ENCODE results near the gene SUGCT.

SUGCT gene

DNA sequence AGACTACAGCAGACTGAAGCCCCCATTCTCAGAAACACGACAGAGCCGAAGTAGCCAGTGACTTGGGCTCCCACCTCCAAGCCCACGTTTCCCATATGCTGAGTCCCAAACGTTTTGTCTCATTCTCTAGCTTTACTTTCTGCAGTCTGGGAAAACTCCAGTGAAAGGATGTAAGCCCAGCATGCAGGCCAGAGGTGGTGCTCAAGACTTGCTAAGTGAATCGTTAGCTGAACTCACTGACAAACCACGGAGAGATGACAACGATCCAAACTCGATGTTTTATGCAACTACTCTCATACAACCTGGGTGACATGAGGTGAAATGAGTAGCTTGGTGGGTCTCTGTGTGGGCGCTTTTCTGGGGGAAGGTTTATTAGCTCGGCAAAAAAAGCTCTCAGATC, 731.8 kb downstream of the SUGCT start:
- no peak for DNase-seq (ENCODE audit: low read depth in 2 of 2)

DNA sequence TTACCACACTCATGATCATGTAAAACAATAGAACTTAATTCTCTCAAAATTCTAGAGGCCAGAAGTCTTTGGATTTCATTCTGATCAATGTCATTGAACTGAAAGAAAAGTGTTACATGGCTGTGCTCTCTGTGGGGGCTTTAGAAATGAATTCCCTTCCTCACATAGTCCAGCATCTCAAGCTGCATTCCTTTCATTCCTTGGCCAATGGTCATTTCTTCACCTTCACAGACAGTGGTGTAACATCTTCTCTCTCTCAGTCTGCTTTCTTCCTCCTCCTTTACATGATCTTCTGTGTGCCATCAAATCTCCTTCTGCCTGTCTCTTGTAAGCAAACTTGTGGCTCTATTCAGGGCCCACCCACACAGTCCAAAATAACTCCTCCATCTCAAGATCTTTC, 735.3 kb downstream of the SUGCT start:
- DNase-seq (ENCODE audit: low read depth in 2 of 2): no peak

DNA sequence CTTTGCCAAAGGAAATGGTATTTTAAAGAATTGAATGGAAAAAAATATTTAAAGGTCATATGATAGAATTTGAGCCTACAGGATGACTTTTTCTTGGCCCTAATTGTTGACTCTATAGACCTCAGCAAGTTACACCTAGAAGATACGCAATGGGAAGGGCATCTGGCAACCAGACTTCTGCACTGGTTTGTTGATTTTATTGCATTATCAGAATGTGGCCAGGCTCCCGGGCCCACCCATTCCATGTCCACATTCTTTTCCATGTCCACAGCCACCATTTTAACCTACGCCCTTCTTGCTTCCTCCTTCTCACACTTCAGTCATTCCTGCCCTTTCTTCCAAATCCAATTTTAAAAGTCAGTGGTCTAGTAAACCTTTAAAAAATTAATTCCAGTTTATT, 738.4 kb downstream of the SUGCT start:
- DNase-seq (ENCODE audit: low read depth in 2 of 2): no peak

- no peak for DNase-seq (ENCODE audit: low read depth in 2 of 2)
These were observed 740.0 kb downstream of the SUGCT start for GRCh38 chr7:40874756-40875155.

DNA sequence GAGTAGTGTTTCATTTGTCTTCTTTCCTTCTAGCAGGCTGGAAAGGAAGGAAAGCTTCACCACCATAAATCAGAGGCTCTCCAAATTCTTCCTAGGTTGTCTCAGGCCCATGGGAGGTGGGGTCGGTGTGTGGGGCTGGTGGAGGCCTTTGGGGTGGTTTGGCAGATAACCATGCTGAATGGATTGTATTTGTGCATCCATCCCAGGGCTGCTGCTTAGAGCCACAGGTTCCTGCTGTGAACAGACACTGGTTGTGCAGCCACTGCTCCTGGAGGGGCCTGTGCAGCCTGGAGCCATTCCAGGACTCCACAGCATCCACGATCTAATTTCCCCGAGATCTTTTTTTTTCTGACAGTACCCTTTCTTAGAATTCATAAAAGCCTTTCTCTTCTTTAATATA, 741.8 kb downstream of the SUGCT start:
- DNase-seq (ENCODE audit: low read depth in 2 of 2): no peak

- DNase-seq (ENCODE audit: low read depth in 2 of 2): no peak
These were observed 745.2 kb downstream of the SUGCT start for GRCh38 chr7:40879941-40880543.

- DNase-seq (ENCODE audit: low read depth in 2 of 2): no peak
These were observed 745.8 kb downstream of the SUGCT start for GRCh38 chr7:40880581-40880980.

DNA sequence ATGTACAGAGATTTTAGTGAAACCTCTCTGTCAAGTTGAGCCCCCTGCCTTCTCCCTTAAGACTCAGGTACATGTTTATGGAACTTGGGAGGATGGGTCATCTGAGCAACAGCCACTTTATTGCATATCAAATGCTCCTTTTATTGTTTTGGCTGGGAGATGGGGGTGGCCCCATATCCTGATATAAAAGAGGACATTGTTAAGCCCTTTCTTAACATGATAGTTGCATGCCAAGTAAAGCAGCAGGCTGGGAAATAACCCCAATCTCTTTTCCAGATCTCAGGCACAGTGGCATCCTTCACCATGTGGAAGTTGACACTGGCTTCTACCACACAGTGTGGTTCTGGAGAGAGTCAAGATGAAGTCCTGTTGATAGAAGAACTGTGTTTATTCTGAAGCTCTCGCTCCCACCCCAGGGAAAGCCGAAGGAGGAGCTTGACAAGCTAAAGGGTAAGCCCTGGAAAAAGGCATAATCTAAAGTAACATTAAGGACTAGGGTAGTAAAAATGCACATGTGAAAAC, 746.7 kb downstream of the SUGCT start:
- no peak for DNase-seq (ENCODE audit: low read depth in 2 of 2)

DNA sequence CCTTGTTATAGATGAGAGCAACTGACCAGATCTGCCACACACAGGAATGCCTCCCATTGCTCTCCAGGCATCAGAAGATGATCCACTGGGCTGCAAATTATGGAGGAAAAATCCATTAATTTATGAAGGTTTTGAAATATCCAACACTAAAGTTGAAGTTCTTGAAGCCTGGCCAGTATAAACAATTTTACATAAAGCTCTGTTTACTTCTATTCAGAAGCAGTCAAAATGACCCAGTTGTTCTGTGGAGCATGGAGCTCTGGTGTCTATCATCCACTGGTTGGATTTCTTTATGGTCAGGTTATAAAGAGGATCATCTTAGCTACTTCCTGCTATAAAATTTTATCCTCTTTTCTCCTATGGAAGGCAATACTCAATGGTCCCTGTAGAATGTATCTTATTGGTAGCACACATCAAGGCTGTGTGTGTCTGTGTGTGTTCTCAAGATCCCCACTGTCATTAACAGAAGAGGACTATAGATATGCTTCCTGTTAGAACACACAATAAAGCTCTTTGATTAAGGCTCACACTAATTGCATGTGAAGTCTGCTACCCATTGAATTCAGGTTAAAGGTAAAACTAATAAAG, 747.4 kb downstream of the SUGCT start:
- DNase-seq (ENCODE audit: low read depth in 2 of 2): no peak

GRCh38 chr7:40883826-40884225, 749.0 kb downstream of the SUGCT start:
- no peak for DNase-seq (ENCODE audit: low read depth in 2 of 2)

DNA sequence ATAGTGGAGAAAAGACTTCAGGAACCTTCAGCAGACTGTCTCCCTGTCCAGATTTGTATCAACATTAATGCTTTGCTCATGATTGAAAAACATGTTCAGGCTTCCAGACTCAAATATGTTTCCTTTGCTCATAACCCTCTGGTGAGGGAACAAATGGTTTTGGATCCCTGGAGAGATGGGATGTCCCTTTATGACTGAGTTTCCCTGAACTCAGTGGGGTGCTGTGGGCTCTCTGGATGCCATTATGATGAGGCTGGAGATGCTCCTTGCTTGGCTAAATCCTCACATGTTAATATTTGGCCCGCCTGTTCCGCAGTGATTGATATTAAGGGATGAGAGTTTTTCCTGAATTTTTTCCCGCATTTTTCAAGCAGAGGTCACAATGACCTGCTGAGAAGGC, 749.4 kb downstream of the SUGCT start:
- no peak for DNase-seq (ENCODE audit: low read depth in 2 of 2)

GRCh38 chr7:40885503-40885902, 750.7 kb downstream of the SUGCT start:
- DNase-seq (ENCODE audit: low read depth in 2 of 2): no peak

DNA sequence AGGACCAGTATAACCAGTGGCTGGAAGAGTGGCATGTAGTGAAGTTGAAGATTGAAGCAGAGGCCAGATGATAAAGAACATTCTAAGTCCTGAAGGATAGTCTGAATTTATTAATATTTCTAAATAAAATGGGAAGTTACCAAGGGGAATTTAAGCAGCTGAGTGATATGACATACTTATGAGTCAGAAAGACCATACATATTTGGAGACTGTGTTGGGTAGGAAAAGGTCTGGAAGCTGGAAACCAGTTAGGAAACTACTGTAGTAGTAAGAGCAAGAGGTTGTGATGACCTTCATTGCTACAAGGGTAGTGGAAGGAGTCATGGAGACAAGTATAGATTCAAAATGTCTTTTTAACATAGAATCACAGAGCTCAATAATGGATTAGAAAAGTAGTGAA, 752.3 kb downstream of the SUGCT start:
- DNase-seq (ENCODE audit: low read depth in 2 of 2): no peak

- DNase-seq (ENCODE audit: low read depth in 2 of 2): no peak
These were observed 753.7 kb downstream of the SUGCT start for GRCh38 chr7:40888499-40888898.

GRCh38 chr7:40889099-40889498, 754.3 kb downstream of the SUGCT start:
- no peak for DNase-seq (ENCODE audit: low read depth in 2 of 2)

DNA sequence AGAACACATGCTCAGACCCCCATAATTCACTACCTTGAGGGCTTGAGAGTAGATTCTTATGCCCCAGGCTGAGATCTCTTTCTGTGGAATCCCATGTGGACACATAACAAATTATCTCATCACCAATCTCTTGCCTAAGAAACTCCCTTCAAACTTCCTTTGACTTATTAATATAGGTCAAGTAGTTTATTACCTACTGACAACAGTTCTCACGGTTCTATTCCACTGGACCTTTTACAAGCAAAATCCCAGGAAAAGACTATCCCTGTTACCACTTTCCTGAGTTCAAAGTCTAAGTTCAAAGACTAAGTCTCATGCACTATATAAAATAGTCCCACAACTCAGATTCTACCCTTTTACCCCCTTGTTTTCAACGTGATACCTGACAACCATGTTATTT, 754.7 kb downstream of the SUGCT start:
- no peak for DNase-seq (ENCODE audit: low read depth in 2 of 2)

DNA sequence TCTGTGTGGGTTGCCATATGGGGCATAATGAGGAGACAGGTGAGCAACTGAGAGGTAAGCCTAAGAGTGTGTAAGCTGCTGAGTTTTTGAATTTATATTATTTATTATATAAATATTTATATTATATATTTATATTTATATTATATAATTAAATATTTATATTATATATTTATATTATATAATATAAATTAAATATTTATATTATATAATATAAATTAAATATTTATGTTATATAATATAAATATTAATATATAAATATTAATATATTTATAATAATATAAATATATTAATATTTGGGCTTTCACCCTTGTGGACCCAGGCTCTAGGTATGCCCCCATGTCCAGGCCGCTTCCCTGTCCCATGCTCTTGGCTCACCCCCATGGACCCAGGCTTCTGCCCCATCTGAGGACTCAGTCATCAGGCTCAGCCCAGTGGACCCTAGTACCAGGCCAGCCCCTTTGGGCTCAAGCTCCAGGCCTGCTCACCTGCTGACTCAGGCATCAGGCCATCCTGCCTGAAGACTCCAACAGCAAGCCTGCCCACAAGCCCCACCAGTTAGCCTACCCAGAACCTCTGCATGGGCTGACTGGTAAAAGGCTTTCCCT, 755.4 kb downstream of the SUGCT start:
- no peak for DNase-seq (ENCODE audit: low read depth in 2 of 2)

GRCh38 chr7:40891232-40891631, 756.4 kb downstream of the SUGCT start:
- no peak for DNase-seq (ENCODE audit: low read depth in 2 of 2)

DNA sequence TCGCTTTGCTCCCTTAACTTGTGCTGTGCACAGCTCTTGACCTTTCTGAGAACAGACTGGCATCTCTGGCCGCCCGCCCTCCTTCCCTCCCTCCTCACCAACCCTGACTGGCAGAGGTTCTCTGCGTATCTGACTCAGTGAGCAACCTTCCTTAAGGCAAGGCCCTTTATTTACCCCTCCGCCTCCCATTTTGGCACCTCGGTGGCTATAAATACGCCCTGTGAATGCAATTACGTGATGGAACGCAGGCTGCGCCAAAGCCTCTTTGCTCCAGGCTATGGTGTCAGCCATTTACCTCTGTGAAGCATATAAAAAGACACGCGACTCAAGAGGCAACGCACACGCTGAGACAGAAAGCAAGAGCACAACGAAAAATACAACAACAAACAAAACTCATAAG, 764.3 kb downstream of the SUGCT start:
- DNase-seq (ENCODE audit: low read depth in 2 of 2): no peak

GRCh38 chr7:40899636-40900507, 765.1 kb downstream of the SUGCT start:
- DNase-seq (ENCODE audit: low read depth in 2 of 2): no peak

DNA sequence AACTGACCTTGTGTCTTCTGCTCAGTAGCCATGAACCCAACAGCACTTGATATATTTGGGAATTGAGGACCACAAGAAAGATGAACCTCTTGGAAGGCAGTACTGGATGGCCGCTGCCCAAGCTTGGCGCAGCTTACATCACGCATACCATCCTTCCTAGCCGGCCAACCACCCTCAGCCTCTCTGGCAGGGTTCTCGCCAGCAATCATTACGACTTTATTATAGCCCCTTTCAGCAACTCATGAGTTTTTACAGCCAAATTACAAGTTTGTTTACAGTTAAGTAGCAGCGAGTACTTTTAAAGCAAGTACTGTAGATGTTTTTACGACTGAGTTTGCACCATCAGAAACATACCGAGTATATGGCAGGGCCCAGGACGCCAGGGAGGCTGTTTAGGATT, 769.1 kb downstream of the SUGCT start:
- DNase-seq (ENCODE audit: low read depth in 2 of 2): no peak

DNA sequence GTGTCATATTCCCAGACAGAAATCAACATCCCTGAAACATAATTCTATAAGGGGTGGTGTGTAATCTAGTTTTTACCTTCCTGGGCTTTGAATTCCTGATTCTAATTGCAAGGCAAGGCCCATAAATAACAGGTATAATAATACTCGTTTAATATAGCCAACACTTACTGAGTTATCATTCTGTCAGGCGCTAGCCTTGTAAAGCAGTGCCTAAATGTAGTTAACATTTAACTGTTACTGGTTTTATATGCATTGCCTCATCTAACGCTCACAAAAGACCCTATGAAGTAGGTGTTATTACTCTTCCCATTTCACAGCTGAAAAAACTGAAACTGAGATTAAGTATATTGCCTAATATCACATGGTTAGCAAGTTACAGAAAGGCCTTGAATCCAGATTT, 772.5 kb downstream of the SUGCT start:
- no peak for DNase-seq (ENCODE audit: low read depth in 2 of 2)
